LNCaP clone FGC (cell line): Measurements from ENCODE around the gene HES6.

Source experiments
- DNase-seq: peaks from one replicate; pipeline ENCODE4 v3.0.0-alpha.2; 2011; ENCODE audit warnings: low read depth
- H3K4me3 ChIP-seq: 2 replicates; pipeline ENCODE4 v1.5.1; 2011; ENCODE audit warnings: mild to moderate bottlenecking, low read depth, low read length, control low read depth
- TF ChIP-seq, protein P1 (sequence below): IDR thresholded peaks from 2 replicates; pipeline ENCODE4 v1.5.1; 2012; ENCODE audit warnings: mild to moderate bottlenecking; ENCODE audit not compliant: control insufficient read depth, insufficient read depth; ENCODE audit errors: extremely low read depth

The HES6 gene

DNA sequence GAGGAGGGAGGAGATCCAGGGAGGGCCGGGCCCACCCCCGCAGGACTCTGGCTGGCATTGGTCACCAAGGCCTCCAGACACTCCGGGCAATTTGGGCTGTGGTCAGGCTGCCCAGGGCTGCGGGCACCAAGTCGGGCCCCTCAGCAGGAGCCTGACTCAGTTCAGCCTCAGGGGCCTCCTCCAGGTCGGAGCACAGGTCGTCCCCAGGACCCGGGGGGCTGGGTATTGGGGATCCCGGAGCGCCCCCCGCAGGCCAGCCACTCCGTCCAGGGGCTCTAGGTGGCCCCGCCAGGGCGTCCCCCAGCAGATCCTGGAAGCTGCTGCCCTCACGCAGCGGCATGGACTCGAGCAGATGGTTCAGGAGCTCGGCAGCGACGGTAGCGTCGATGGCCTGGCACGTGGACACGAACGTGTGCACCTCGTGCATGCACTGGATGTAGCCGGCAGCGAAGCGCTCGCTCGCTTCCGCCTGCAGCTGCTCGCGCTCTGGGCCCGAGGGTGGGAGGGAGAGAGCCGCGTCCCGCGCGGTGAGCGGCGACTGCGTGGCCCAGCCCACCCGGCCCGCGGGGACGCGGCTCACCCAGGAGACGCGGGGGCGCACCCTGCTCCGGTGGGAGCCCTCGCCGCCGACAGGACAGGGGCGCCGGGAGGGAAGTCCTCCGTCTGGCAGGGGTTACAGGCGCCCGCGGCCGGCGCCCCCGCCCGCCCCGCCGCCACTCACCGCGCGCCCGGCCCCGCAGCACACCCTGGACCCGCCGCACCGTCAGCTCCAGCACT lies 884 bp downstream of the HES6 start:
- peak overlapping the region; percentile 66 for H3K4me3 ChIP-seq
- TF ChIP-seq, protein P1, sequence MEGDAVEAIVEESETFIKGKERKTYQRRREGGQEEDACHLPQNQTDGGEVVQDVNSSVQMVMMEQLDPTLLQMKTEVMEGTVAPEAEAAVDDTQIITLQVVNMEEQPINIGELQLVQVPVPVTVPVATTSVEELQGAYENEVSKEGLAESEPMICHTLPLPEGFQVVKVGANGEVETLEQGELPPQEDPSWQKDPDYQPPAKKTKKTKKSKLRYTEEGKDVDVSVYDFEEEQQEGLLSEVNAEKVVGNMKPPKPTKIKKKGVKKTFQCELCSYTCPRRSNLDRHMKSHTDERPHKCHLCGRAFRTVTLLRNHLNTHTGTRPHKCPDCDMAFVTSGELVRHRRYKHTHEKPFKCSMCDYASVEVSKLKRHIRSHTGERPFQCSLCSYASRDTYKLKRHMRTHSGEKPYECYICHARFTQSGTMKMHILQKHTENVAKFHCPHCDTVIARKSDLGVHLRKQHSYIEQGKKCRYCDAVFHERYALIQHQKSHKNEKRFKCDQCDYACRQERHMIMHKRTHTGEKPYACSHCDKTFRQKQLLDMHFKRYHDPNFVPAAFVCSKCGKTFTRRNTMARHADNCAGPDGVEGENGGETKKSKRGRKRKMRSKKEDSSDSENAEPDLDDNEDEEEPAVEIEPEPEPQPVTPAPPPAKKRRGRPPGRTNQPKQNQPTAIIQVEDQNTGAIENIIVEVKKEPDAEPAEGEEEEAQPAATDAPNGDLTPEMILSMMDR = no peak
- no peak for DNase-seq

DNA sequence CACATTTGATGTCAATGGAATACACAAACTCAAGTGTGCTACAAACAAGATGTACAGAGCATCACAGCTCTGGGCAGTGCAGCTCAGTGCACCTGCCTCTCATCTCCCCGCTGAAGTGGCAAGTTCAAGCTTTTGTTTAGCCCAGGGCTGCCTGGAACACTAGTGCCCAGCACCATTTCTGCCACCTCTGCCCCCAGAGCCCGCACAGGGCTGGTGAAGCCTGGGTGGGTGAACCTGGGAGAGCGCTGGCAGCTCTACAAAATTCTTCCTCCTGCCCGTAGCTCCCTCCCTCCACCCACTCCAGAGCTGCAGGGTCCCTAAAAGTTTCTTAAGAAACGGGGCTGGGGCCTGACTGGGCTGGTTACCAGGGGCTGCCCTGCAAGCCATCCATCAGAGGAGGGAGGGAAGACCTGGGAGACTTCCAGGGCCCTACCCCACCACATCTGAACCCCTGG lies 1.5 kb downstream of the HES6 start:
- peak overlapping the region; percentile 66 for H3K4me3 ChIP-seq
- no peak for DNase-seq
- TF ChIP-seq, protein P1 = no peak

DNA sequence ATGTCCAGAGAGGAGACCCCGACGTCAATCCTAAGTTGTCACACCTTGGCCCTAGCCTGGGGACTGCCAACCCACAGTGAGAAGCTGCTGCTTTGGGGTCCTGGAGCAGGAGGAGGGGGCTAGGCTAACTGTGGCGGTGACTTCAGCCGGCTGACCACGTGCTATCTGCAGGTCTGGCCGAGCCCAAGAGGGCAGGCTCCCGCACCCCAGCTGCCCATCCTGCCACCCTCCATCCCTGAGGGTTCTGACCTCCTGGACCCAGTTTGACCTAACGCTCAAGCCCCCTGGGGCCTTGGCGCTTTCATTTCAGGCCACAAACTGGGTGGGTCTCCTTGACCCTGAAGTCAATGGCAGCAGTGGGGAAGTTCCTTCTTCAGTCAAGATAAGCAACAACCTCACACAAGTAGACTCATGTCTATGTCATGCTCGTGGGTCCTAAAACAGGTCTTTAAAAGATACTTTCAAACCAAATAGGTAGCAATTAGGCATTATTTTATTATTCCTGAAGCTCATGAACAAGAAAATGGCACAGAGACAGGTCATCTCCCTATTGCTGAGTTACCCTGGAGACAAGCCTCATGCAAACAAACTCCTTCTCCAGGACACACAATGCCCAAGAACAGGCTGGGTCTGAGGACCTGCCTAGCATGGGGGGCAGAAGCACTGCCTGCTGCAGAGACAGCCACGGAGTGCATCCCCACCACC lies 2.3 kb downstream of the HES6 start:
- TF ChIP-seq, protein P1 = no peak
- H3K4me3 ChIP-seq = no peak overlapping the region
- DNase-seq = no peak

DNA sequence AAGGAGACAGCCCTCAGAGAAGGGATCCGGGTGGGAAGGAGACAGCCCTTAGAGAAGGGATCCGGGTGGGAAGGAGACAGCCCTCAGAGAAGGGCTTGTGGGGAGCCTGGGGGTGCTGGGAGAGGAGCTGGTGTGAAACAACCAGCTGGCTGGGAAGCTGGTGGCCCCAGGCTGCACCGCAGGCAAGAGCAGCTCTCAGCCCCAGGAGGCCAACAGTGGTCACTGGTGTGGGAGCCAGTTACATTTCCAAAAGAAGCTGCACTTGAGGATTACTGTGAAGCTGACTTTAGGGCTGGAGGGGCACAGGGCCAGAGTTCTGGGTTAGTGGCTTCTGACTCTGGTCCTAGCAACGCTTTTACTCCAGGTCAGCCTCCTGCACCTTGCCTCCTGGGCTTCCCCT lies 3.3 kb downstream of the HES6 start:
- DNase-seq = no peak
- H3K4me3 ChIP-seq = no peak overlapping the region
- TF ChIP-seq, protein P1 = no peak

DNA sequence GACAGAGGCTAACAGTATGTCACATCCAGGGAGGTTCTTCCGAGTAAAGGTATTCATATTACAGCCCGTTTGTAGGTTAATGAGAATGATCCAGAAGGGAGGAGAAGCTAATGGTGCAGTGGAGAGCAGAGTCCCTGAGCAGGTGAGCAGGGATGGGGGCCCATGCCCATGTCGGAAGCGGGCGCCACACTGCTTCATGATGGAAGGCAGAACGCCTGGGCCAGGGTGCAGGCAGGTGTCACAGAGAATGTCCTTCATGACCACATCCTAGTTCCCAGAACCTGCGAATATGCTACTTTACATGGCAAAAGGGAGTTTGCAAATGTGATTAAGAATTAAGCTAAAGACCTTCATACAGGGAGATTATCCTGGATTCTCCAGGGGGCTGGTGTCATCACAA lies 4.0 kb downstream of the HES6 start:
- DNase-seq = no peak
- TF ChIP-seq, protein P1 = no peak
- no peak overlapping the region for H3K4me3 ChIP-seq

DNA sequence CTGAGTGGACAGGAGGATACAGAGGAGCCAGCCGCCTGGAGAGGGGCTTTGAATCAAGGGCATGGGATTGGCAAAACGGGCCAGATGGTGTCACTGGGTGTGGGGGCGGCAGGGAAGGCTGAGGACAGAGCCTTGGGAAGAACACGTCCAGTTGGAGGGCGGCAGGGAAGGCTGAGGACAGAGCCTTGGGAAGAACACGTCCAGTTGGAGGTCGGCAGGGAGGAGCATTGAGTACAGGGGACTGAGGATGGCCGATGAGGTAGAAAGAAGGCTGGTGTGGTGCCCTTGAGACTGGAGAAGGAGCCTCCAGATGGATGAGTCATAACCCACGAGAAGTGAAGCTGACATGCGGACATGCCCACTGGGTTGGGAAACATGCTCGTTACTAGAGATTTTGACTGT lies 4.5 kb downstream of the HES6 start:
- no peak for DNase-seq
- TF ChIP-seq, protein P1 = no peak
- no peak overlapping the region for H3K4me3 ChIP-seq
